Measurements from ENCODE around the gene CHMP4B. TPM values are rescaled to one million over a fixed set of nuclear protein-coding genes. Genes with fewer than 3 reads are reported as not detected.
A peak's percentile ranks its signal among the peaks of the same experiment; 100 is the strongest.

Gene CHMP4B
- total and polyA plus RNA-seq, 5 donors from 2014 or later = 3.1 to 49.0 (median 4.8) TPM

- H3K9me3 Mint-ChIP-seq = peaks cover 0 to 3% (median 0%) of the 10 kb centered on the region in 7 donors
- H3K27ac ChIP-seq (ENCODE audit: insufficient read depth, low read length, poor library complexity, severe bottlenecking) = no peak overlapping the region
- H3K4me3 ChIP-seq (ENCODE audit: low read depth, low read length) = no peak overlapping the region
- H3K27ac Mint-ChIP-seq = no peak overlapping the region
- H3K4me1 ChIP-seq (ENCODE audit: control insufficient read depth, insufficient read depth, low read length, poor library complexity, severe bottlenecking) = no peaks in the 10 kb centered on the region
- H3K27me3 ChIP-seq (ENCODE audit: control insufficient read depth, insufficient read depth, low read length) = no peaks in the 10 kb centered on the region
- no peaks in the 10 kb centered on the region for H3K27me3 Mint-ChIP-seq
- ATAC-seq (ENCODE audit: low read depth in 2 of 2) (no peak), DNase-seq (no peak)
- peaks cover 0 to 3% (median 0%) of the 10 kb centered on the region in 4 donors for H3K4me1 Mint-ChIP-seq
- no peaks in the 10 kb centered on the region for H3K9me3 ChIP-seq (ENCODE audit: control insufficient read depth in 2 of 2, low read length in 2 of 2)
- no peaks in the 10 kb centered on the region for H3K36me3 ChIP-seq (ENCODE audit: control insufficient read depth, insufficient read depth, low read length)
- no peaks in the 10 kb centered on the region for H3K36me3 Mint-ChIP-seq
- no peak overlapping the region for H3K4me3 Mint-ChIP-seq
Observed at GRCh38 chr20:33868595-33868994, 57.4 kb downstream of the CHMP4B start.

- no peak for ATAC-seq (ENCODE audit: low read depth in 2 of 2)
- H3K27me3 Mint-ChIP-seq = no peaks in the 10 kb centered on the region
- no peak for DNase-seq
- Histone ChIP-seq H3K4me3 (ENCODE audit: low read depth, low read length) (no peak overlapping the region), H3K27me3 (ENCODE audit: control insufficient read depth, insufficient read depth, low read length) (no peaks in the 10 kb centered on the region), H3K27ac (ENCODE audit: insufficient read depth, low read length, poor library complexity, severe bottlenecking) (no peak overlapping the region), H3K36me3 (ENCODE audit: control insufficient read depth, insufficient read depth, low read length) (no peaks in the 10 kb centered on the region), H3K9me3 (ENCODE audit: control insufficient read depth in 2 of 2, low read length in 2 of 2) (no peaks in the 10 kb centered on the region), H3K4me1 (ENCODE audit: control insufficient read depth, insufficient read depth, low read length, poor library complexity, severe bottlenecking) (no peaks in the 10 kb centered on the region)
- H3K36me3 Mint-ChIP-seq = no peaks in the 10 kb centered on the region
- H3K27ac Mint-ChIP-seq = no peak overlapping the region
- peaks cover 0 to 3% (median 0%) of the 10 kb centered on the region in 7 donors for H3K9me3 Mint-ChIP-seq
- H3K4me1 Mint-ChIP-seq = peaks cover 0 to 1% (median 0%) of the 10 kb centered on the region in 4 donors
- H3K4me3 Mint-ChIP-seq = no peak overlapping the region
Observed at GRCh38 chr20:33869283-33869682, 58.1 kb downstream of the CHMP4B start.

GRCh38 chr20:33871362-33871761 lies 60.2 kb downstream of the CHMP4B start:
- no peak for DNase-seq

GRCh38 chr20:33874129-33874528 lies 63.0 kb downstream of the CHMP4B start:
- no peak for ATAC-seq (ENCODE audit: low read depth in 2 of 2)
- no peak overlapping the region for H3K27ac Mint-ChIP-seq
- no peak overlapping the region for H3K4me3 Mint-ChIP-seq

More at GRCh38 chr20:33871362-33871761, 60.2 kb downstream of the CHMP4B start:
- Histone ChIP-seq H3K27ac (ENCODE audit: insufficient read depth, low read length, poor library complexity, severe bottlenecking) (no peak overlapping the region), H3K27me3 (ENCODE audit: control insufficient read depth, insufficient read depth, low read length) (no peaks in the 10 kb centered on the region), H3K9me3 (ENCODE audit: control insufficient read depth in 2 of 2, low read length in 2 of 2) (no peaks in the 10 kb centered on the region), H3K4me1 (ENCODE audit: control insufficient read depth, insufficient read depth, low read length, poor library complexity, severe bottlenecking) (no peaks in the 10 kb centered on the region), H3K36me3 (ENCODE audit: control insufficient read depth, insufficient read depth, low read length) (no peaks in the 10 kb centered on the region), H3K4me3 (ENCODE audit: low read depth, low read length) (no peak overlapping the region)
- ATAC-seq (ENCODE audit: low read depth in 2 of 2) = no peak
- Mint-ChIP-seq H3K36me3 (no peaks in the 10 kb centered on the region), H3K27ac (no peak overlapping the region), H3K9me3 (peaks cover 0 to 3% (median 0%) of the 10 kb centered on the region in 7 donors), H3K4me1 (no peaks in the 10 kb centered on the region), H3K4me3 (no peak overlapping the region), H3K27me3 (no peaks in the 10 kb centered on the region)

GRCh38 chr20:33875055-33875454 lies 63.9 kb downstream of the CHMP4B start:
- H3K27me3 ChIP-seq (ENCODE audit: control insufficient read depth, insufficient read depth, low read length) = no peaks in the 10 kb centered on the region
- no peaks in the 10 kb centered on the region for H3K36me3 ChIP-seq (ENCODE audit: control insufficient read depth, insufficient read depth, low read length)
- peaks cover 5% of the 10 kb centered on the region for H3K36me3 Mint-ChIP-seq
- peak overlapping the region in 1 of 3 donors; percentile 55 for H3K27ac Mint-ChIP-seq
- peaks cover 4% of the 10 kb centered on the region for H3K27me3 Mint-ChIP-seq
- H3K9me3 ChIP-seq (ENCODE audit: control insufficient read depth in 2 of 2, low read length in 2 of 2) = peaks cover 4 to 8% of the 10 kb centered on the region in 2 experiments
- H3K4me1 ChIP-seq (ENCODE audit: control insufficient read depth, insufficient read depth, low read length, poor library complexity, severe bottlenecking) = no peaks in the 10 kb centered on the region
- ATAC-seq (ENCODE audit: low read depth in 2 of 2) (no peak), DNase-seq (no peak)
- no peak overlapping the region for H3K4me3 Mint-ChIP-seq
- no peak overlapping the region for H3K27ac ChIP-seq (ENCODE audit: insufficient read depth, low read length, poor library complexity, severe bottlenecking)
- peaks cover 3 to 14% (median 5%) of the 10 kb centered on the region in 7 donors for H3K9me3 Mint-ChIP-seq
- no peaks in the 10 kb centered on the region for H3K4me1 Mint-ChIP-seq
- H3K4me3 ChIP-seq (ENCODE audit: low read depth, low read length) = no peak overlapping the region

More at GRCh38 chr20:33874129-33874528, 63.0 kb downstream of the CHMP4B start:
- H3K27me3 ChIP-seq (ENCODE audit: control insufficient read depth, insufficient read depth, low read length) = no peaks in the 10 kb centered on the region
- no peak for DNase-seq
- H3K9me3 ChIP-seq (ENCODE audit: control insufficient read depth in 2 of 2, low read length in 2 of 2) = peaks cover under 1 to 2% of the 10 kb centered on the region in 2 experiments
- peaks cover 4% of the 10 kb centered on the region for H3K27me3 Mint-ChIP-seq
- H3K4me1 ChIP-seq (ENCODE audit: control insufficient read depth, insufficient read depth, low read length, poor library complexity, severe bottlenecking) = no peaks in the 10 kb centered on the region
- H3K27ac ChIP-seq (ENCODE audit: insufficient read depth, low read length, poor library complexity, severe bottlenecking) = no peak overlapping the region
- H3K36me3 Mint-ChIP-seq = peaks cover 5% of the 10 kb centered on the region
- H3K4me1 Mint-ChIP-seq = no peaks in the 10 kb centered on the region
- no peaks in the 10 kb centered on the region for H3K36me3 ChIP-seq (ENCODE audit: control insufficient read depth, insufficient read depth, low read length)
- no peak overlapping the region for H3K4me3 ChIP-seq (ENCODE audit: low read depth, low read length)
- H3K9me3 Mint-ChIP-seq = peaks cover 3 to 11% (median 5%) of the 10 kb centered on the region in 7 donors

- H3K4me3 Mint-ChIP-seq = no peak overlapping the region
- Histone ChIP-seq H3K9me3 (ENCODE audit: control insufficient read depth in 2 of 2, low read length in 2 of 2) (peaks cover 4 to 13% of the 10 kb centered on the region in 2 experiments), H3K4me3 (ENCODE audit: low read depth, low read length) (no peak overlapping the region), H3K4me1 (ENCODE audit: control insufficient read depth, insufficient read depth, low read length, poor library complexity, severe bottlenecking) (no peaks in the 10 kb centered on the region), H3K27me3 (ENCODE audit: control insufficient read depth, insufficient read depth, low read length) (no peaks in the 10 kb centered on the region), H3K27ac (ENCODE audit: insufficient read depth, low read length, poor library complexity, severe bottlenecking) (no peak overlapping the region), H3K36me3 (ENCODE audit: control insufficient read depth, insufficient read depth, low read length) (no peaks in the 10 kb centered on the region)
- no peaks in the 10 kb centered on the region for H3K4me1 Mint-ChIP-seq
- no peak for DNase-seq
- peak overlapping the region in 2 of 3 donors; percentile 10 to 55 for H3K27ac Mint-ChIP-seq
- H3K9me3 Mint-ChIP-seq = peaks cover 6 to 19% (median 8%) of the 10 kb centered on the region in 7 donors
- H3K27me3 Mint-ChIP-seq = peaks cover 4% of the 10 kb centered on the region
- ATAC-seq (ENCODE audit: low read depth in 2 of 2) = no peak
- H3K36me3 Mint-ChIP-seq = peaks cover 5% of the 10 kb centered on the region
Observed at GRCh38 chr20:33875534-33876026, 64.4 kb downstream of the CHMP4B start.

- Mint-ChIP-seq H3K4me3 (no peak overlapping the region), H3K4me1 (peaks cover 0 to under 1% (median 0%) of the 10 kb centered on the region in 4 donors), H3K36me3 (peaks cover 5% of the 10 kb centered on the region), H3K9me3 (peaks cover 3 to 23% (median 10%) of the 10 kb centered on the region in 7 donors), H3K27me3 (peaks cover 8% of the 10 kb centered on the region), H3K27ac (no peak overlapping the region)
- ATAC-seq (ENCODE audit: low read depth in 2 of 2) (no peak), DNase-seq (no peak)
- H3K27ac ChIP-seq (ENCODE audit: insufficient read depth, low read length, poor library complexity, severe bottlenecking) = no peak overlapping the region
- H3K4me1 ChIP-seq (ENCODE audit: control insufficient read depth, insufficient read depth, low read length, poor library complexity, severe bottlenecking) = no peaks in the 10 kb centered on the region
- H3K4me3 ChIP-seq (ENCODE audit: low read depth, low read length) = no peak overlapping the region
- H3K9me3 ChIP-seq (ENCODE audit: control insufficient read depth in 2 of 2, low read length in 2 of 2) = peaks cover 4 to 13% of the 10 kb centered on the region in 2 experiments
- no peaks in the 10 kb centered on the region for H3K27me3 ChIP-seq (ENCODE audit: control insufficient read depth, insufficient read depth, low read length)
- no peaks in the 10 kb centered on the region for H3K36me3 ChIP-seq (ENCODE audit: control insufficient read depth, insufficient read depth, low read length)
Observed at GRCh38 chr20:33878583-33878982, 67.4 kb downstream of the CHMP4B start.

GRCh38 chr20:33880396-33880795 lies 69.2 kb downstream of the CHMP4B start:
- DNase-seq (no peak), ATAC-seq (ENCODE audit: low read depth in 2 of 2) (no peak)
- H3K9me3 Mint-ChIP-seq = peaks cover 3 to 23% (median 10%) of the 10 kb centered on the region in 7 donors
- no peak overlapping the region for H3K27ac ChIP-seq (ENCODE audit: insufficient read depth, low read length, poor library complexity, severe bottlenecking)
- H3K36me3 ChIP-seq (ENCODE audit: control insufficient read depth, insufficient read depth, low read length) = no peaks in the 10 kb centered on the region
- peaks cover 0 to 4% (median 2%) of the 10 kb centered on the region in 4 donors for H3K4me1 Mint-ChIP-seq
- H3K4me3 ChIP-seq (ENCODE audit: low read depth, low read length) = no peak overlapping the region
- H3K4me3 Mint-ChIP-seq = no peak overlapping the region
- no peaks in the 10 kb centered on the region for H3K4me1 ChIP-seq (ENCODE audit: control insufficient read depth, insufficient read depth, low read length, poor library complexity, severe bottlenecking)
- H3K27me3 ChIP-seq (ENCODE audit: control insufficient read depth, insufficient read depth, low read length) = no peaks in the 10 kb centered on the region
- peaks cover 4 to 13% of the 10 kb centered on the region in 2 experiments for H3K9me3 ChIP-seq (ENCODE audit: control insufficient read depth in 2 of 2, low read length in 2 of 2)
- no peak overlapping the region for H3K27ac Mint-ChIP-seq
- peaks cover 8% of the 10 kb centered on the region for H3K27me3 Mint-ChIP-seq
- peaks cover 5% of the 10 kb centered on the region for H3K36me3 Mint-ChIP-seq
